ENCODE measurements around the gene SRRM3. TPM values are rescaled to one million over a fixed set of nuclear protein-coding genes. Genes with fewer than 3 reads are reported as not detected.

SRRM3 gene
- total and polyA plus RNA-seq, 2 experiments from 2014 or later, result 8.6 to 13.8 TPM

- no peak overlapping the region for H3K4me3 ChIP-seq
- H3K9me2 ChIP-seq (ENCODE audit: insufficient read depth), result no peaks in the 10 kb centered on the region
- no peak overlapping the region for H3K27ac Mint-ChIP-seq
- no peak overlapping the region for H3K4me3 Mint-ChIP-seq
- no peaks in the 10 kb centered on the region; the same call in 2 of the 3 replicates for H3K9me3 Mint-ChIP-seq
- peaks cover 36% of the 10 kb centered on the region for H3K36me3 ChIP-seq (ENCODE audit: insufficient read depth)
- peaks cover 59% of the 10 kb centered on the region for H3K79me2 ChIP-seq (replicated peaks; ENCODE audit: insufficient read depth)
- H2AFZ ChIP-seq, result no peak overlapping the region
- H3K27me3 ChIP-seq (ENCODE audit: insufficient read depth), result no peaks in the 10 kb centered on the region
- H3K27me3 Mint-ChIP-seq (ENCODE audit: insufficient read depth, low read depth, poor library complexity), result peaks cover 12% of the 10 kb centered on the region
- H4K20me1 ChIP-seq (replicated peaks; ENCODE audit: insufficient read depth), result peaks cover 63% of the 10 kb centered on the region
- no peak overlapping the region; the same call in 1 of the 2 replicates for H3K27ac ChIP-seq (ENCODE audit: low read depth)
- TF ChIP-seq EZH2 (IDR thresholded peaks at IDR 0.05; ENCODE audit: low read depth, unreplicated experiment) (no peak), JUNB (IDR thresholded peaks at IDR 0.05; ENCODE audit: unreplicated experiment) (no peak), ZNF462 (CRISPR knock-in tag; IDR thresholded peaks at IDR 0.05) (no peak), CTCF (conservative IDR thresholded peaks at IDR 0.05; ENCODE audit: low read depth in 2 of 2) (no peak), POLR2AphosphoS5 (IDR thresholded peaks at IDR 0.05; ENCODE audit: low read depth) (no peak), EZH2phosphoT487 (IDR thresholded peaks at IDR 0.05; ENCODE audit: unreplicated experiment) (no peak), ZNF331 (CRISPR knock-in tag; IDR thresholded peaks at IDR 0.05; ENCODE audit: low read depth) (no peak), STAT1 (IDR thresholded peaks at IDR 0.05; ENCODE audit: unreplicated experiment) (no peak), ZNF114 (CRISPR knock-in tag; IDR thresholded peaks at IDR 0.05) (no peak), NANOG (IDR thresholded peaks at IDR 0.05; ENCODE audit: borderline replicate concordance) (no peak), REST (IDR thresholded peaks at IDR 0.05; ENCODE audit: unreplicated experiment) (no peak), ETS1 (IDR thresholded peaks at IDR 0.05) (no peak), CREB1 (CRISPR knock-in tag; IDR thresholded peaks at IDR 0.05; ENCODE audit: low read depth) (no peak)
- H3K4me2 ChIP-seq, result no peak overlapping the region
- peaks cover 58% of the 10 kb centered on the region; the same call in 1 of the 2 replicates for H3F3A ChIP-seq (replicated peaks; ENCODE audit: low read depth)
- no peak for DNase-seq (ENCODE audit: low spot score)
- peaks cover 11% of the 10 kb centered on the region for H3K4me1 Mint-ChIP-seq
- H3K4me1 ChIP-seq (ENCODE audit: insufficient read depth), result no peaks in the 10 kb centered on the region
- no peak for ATAC-seq
- H3K36me3 Mint-ChIP-seq (ENCODE audit: low read depth), result peaks cover 81% of the 10 kb centered on the region
Observed at GRCh38 chr7:76325092-76325491, 123.4 kb downstream of the SRRM3 start.

Measured in GM23338 (cell line).